ENCODE results near the gene USP6.

- no peak for TF ChIP-seq POLR2A (IDR thresholded peaks at IDR 0.05; ENCODE audit: low read depth, low read length)
- TF ChIP-seq CTCF (conservative IDR thresholded peaks at IDR 0.05; ENCODE audit: low read depth, low read length): no peak
- TF ChIP-seq BHLHE40 (IDR thresholded peaks at IDR 0.05; ENCODE audit: low read depth, low read length): no peak
These were observed 23.0 kb downstream of the USP6 start for GRCh38 chr17:5138616-5139457.

All from IMR-90 (cell line).